A673 (cell line): ENCODE data around the gene UST. TPM values are rescaled to one million over a fixed set of nuclear protein-coding genes. Genes with fewer than 3 reads are reported as not detected.

ENCODE experiments used
- BruUV-seq: library from RNA; stranded (reverse); fragments of 400-500 nt; replicated peaks from 2 replicates; lab custom pipeline; 2021; lab: Mats Ljungman, UMichigan
- CTCF ChIA-PET: fragments of 300-600 bp; sonication (Branson Sonifier 250); formaldehyde crosslinking; loops from one replicate; lab custom pipeline; 2022; ENCODE audit warnings: antibody characterized with exemption; lab: Charles Lee
- POLR2A ChIA-PET: fragments of 300-600 bp; sonication (Branson Sonifier 250); formaldehyde crosslinking; loops from one replicate; lab custom pipeline; 2022; ENCODE audit warnings: antibody characterized with exemption; ENCODE audit not compliant: low non-redundant PET; lab: Charles Lee
- DNase-seq: peaks from one replicate; pipeline ENCODE4 v3.0.0-alpha.2; 2015; ENCODE audit warnings: low spot score
- H3K27ac ChIP-seq: fragments of 200-600 bp; sonication (generic); 2 replicates; pipeline ENCODE4 v1.5.1; 2016; ENCODE audit warnings: mixed run types, low read depth, mild to moderate bottlenecking, mixed read lengths, antibody characterized with exemption, low read length; ENCODE audit not compliant: poor library complexity, severe bottlenecking
- H3K27me3 ChIP-seq: fragments of 200-600 bp; sonication (generic); replicated peaks from 2 replicates; pipeline ENCODE4 v1.6.1; 2017; ENCODE audit warnings: mixed run types, low read depth, mild to moderate bottlenecking, mixed read lengths, antibody characterized with exemption, low read length; ENCODE audit not compliant: insufficient read depth, poor library complexity
- H3K36me3 ChIP-seq: fragments of 200-600 bp; sonication (generic); 2 replicates; pipeline ENCODE4 v1.6.1; 2016; ENCODE audit warnings: mixed run types, mild to moderate bottlenecking, mixed read lengths, antibody characterized with exemption, low read length; ENCODE audit not compliant: insufficient read depth, poor library complexity, severe bottlenecking
- H3K4me1 ChIP-seq: fragments of 200-600 bp; sonication (generic); 2 replicates; pipeline ENCODE4 v1.6.1; 2017; ENCODE audit warnings: mixed run types, mild to moderate bottlenecking, mixed read lengths, antibody characterized with exemption, low read length; ENCODE audit not compliant: insufficient read depth, poor library complexity, severe bottlenecking
- H3K4me3 ChIP-seq: fragments of 200-600 bp; sonication (generic); 2 replicates; pipeline ENCODE4 v1.5.1; 2016; ENCODE audit warnings: low read depth, mixed run types, mild to moderate bottlenecking, mixed read lengths, low read length; ENCODE audit not compliant: poor library complexity, severe bottlenecking
- H3K9me3 ChIP-seq: fragments of 200-600 bp; sonication (generic); 2 replicates; pipeline ENCODE4 v1.6.1; 2016; ENCODE audit warnings: mixed run types, low read depth, mild to moderate bottlenecking, mixed read lengths, antibody characterized with exemption, low read length; ENCODE audit not compliant: poor library complexity, severe bottlenecking
- EZH2 ChIP-seq: fragments of 200-600 bp; sonication (generic); IDR thresholded peaks from 2 replicates; pipeline ENCODE4 v1.6.1; 2017; ENCODE audit warnings: borderline replicate concordance, low read depth, mild to moderate bottlenecking, mixed read lengths, antibody characterized with exemption, low read length; ENCODE audit not compliant: poor library complexity, severe bottlenecking
- intact Hi-C: fragments of 100-400 bp; cut with micrococcal nuclease; formaldehyde crosslinking; loops from one replicate; pipeline ENCODE4 v1.10.0; 2022; ENCODE audit not compliant: unreplicated experiment
- total RNA-seq: library from RNA; stranded (reverse); gene quantifications from 2 replicates; pipeline ENCODE4 v1.2.3, GENCODE V29; 2021
- TF ChIP-seq, protein P1 (sequence below): fragments of 300-800, 200-600 bp; sonication (generic); conservative IDR thresholded peaks from 2 replicates; pipeline ENCODE4 v1.5.1; 2017; ENCODE audit warnings: low read depth, mild to moderate bottlenecking, antibody characterized with exemption, low read length, moderate library complexity, mixed read lengths

The UST gene
- total RNA-seq, 1 experiment from 2014 or later = 1.5 TPM

DNA sequence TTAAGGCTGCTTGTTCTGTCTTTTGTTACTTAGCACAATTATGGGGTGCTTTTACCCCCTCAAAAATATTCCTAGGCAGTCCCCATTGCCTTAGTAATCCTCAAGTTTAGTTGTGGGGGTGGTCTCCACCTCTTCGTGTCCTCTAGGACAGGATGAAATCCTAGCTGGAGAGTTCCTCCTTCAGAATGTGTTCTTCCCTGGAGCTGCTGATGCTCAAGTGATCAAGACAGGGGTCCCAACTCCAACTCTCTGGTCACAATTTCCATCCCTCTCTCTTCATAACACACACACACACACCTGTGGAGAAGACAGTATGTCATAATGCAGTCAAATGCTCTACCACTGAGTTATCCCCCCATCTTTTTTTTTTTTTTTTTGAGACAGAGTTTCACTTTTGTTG lies 280.7 kb downstream of the UST start:
- H3K27ac ChIP-seq = no peak overlapping the region
- peaks cover 4% of the 10 kb centered on the region for H3K9me3 ChIP-seq
- DNase-seq = no peak
- H3K27me3 ChIP-seq = no peaks in the 10 kb centered on the region
- no TSS peak for BruUV-seq
- intact Hi-C loops = no loop called here
- peaks cover 2% of the 10 kb centered on the region for H3K4me1 ChIP-seq
- H3K36me3 ChIP-seq = no peaks in the 10 kb centered on the region
- ChIA-PET CTCF (no interaction called here), POLR2A (no interaction called here)
- no peak overlapping the region for H3K4me3 ChIP-seq
- TF ChIP-seq, protein P1, sequence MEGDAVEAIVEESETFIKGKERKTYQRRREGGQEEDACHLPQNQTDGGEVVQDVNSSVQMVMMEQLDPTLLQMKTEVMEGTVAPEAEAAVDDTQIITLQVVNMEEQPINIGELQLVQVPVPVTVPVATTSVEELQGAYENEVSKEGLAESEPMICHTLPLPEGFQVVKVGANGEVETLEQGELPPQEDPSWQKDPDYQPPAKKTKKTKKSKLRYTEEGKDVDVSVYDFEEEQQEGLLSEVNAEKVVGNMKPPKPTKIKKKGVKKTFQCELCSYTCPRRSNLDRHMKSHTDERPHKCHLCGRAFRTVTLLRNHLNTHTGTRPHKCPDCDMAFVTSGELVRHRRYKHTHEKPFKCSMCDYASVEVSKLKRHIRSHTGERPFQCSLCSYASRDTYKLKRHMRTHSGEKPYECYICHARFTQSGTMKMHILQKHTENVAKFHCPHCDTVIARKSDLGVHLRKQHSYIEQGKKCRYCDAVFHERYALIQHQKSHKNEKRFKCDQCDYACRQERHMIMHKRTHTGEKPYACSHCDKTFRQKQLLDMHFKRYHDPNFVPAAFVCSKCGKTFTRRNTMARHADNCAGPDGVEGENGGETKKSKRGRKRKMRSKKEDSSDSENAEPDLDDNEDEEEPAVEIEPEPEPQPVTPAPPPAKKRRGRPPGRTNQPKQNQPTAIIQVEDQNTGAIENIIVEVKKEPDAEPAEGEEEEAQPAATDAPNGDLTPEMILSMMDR = no peak
- no peak for TF ChIP-seq EZH2

DNA sequence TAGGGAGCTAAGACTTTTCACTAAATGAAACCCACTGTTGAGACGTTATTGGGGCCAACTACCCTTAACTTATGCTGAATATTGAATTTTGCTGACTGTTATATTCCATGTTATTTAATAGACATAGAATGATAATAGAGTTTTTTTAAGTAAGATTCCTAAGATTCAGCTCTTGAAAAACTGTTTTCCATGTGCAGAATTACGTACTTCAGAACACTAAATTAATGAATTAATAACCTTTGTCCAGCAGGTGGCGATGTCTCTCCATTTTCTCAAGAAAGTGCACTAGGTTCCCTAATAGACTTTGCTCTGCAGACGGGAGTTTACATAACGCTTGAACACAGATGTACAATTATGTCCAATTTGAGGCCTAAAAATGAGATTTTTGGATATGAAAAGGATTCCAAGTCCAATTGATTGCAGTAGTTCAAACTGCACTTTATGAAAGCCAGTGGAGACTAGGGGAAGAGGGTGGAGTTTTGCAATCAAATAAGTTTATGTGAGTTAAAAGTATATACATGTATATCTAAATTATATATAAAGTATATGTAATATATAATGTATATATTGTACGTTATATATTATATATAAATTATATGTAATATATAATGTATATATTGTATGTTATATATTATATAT lies 282.1 kb downstream of the UST start:
- peaks cover 16% of the 10 kb centered on the region for H3K4me1 ChIP-seq
- no peak overlapping the region for H3K4me3 ChIP-seq
- H3K9me3 ChIP-seq = peaks cover 4% of the 10 kb centered on the region
- peak; percentile 88 for DNase-seq
- no peaks in the 10 kb centered on the region for H3K27me3 ChIP-seq
- CTCF ChIA-PET = interaction anchor here (0.6 to 1.2 kb wide), 3 partner anchors 86 to 469 kb away, joined by 4 to 7 read pairs (median 5); no protein-coding TSS in a partner anchor
- no TSS peak for BruUV-seq
- TF ChIP-seq EZH2 = no peak
- TF ChIP-seq, protein P1 = peak; percentile 67
- H3K27ac ChIP-seq = no peak overlapping the region
- POLR2A ChIA-PET = no interaction called here
- intact Hi-C loops = loop anchor here (1.0 to 2.0 kb wide), 2 partner anchors 403 to 488 kb away; no protein-coding TSS in a partner anchor
- H3K36me3 ChIP-seq = no peaks in the 10 kb centered on the region

DNA sequence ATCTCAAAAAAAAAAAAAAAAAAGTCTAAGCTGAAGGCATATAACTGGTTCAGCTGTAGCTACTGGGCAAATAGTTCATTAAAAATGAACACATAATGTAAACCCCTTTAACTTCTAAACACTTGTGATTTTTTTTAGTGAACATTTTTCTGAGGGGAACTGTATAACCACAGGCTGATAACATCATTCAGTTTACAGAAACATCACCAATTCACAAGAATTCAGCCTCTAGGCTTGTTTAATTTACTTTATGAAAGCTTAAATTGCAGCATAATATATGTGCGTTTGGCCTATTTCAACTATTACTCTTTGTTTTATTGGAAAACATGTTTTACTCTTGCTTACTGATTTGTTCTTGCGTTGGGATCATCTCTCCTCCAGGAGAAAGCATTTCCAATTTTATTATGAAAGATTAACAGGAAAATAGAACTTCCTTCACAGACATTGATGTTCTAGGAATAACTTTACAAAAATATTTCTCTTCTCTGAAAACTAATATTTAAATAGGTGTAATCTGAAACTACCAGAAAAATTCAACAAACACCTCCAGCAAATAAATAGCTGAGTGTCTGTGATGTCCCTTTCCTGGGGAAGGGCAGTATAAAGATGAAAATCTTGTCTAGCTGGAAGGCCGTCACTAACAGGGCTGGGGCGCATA lies 284.5 kb downstream of the UST start:
- peaks cover 16% of the 10 kb centered on the region for H3K4me1 ChIP-seq
- intact Hi-C loops = no loop called here
- H3K4me3 ChIP-seq = no peak overlapping the region
- ChIA-PET POLR2A (interaction anchor here (0.7 kb wide), 1 partner anchor 500 kb away, joined by 11 read pairs; no protein-coding TSS in a partner anchor), CTCF (interaction anchor here (0.6 kb wide), 1 partner anchor 515 kb away, joined by 4 read pairs; the partner anchor contains the start of gene PPIL4)
- TF ChIP-seq, protein P1 = no peak
- DNase-seq = no peak
- BruUV-seq = no TSS peak
- no peaks in the 10 kb centered on the region for H3K27me3 ChIP-seq
- peaks cover 1% of the 10 kb centered on the region for H3K9me3 ChIP-seq
- H3K27ac ChIP-seq = no peak overlapping the region
- H3K36me3 ChIP-seq = no peaks in the 10 kb centered on the region
